Measurements from ENCODE around the gene NRN1L.
A peak's percentile ranks its signal among the peaks of the same experiment; 100 is the strongest.

Gene NRN1L

GRCh38 chr16:67871256-67871655, 13.4 kb upstream of the NRN1L start:
- H3K4me3 ChIP-seq, result no peak overlapping the region
- intact Hi-C loops (cut with DNase I; ENCODE audit: low total_unique reads), result no loop called here
- TF ChIP-seq, protein P1, sequence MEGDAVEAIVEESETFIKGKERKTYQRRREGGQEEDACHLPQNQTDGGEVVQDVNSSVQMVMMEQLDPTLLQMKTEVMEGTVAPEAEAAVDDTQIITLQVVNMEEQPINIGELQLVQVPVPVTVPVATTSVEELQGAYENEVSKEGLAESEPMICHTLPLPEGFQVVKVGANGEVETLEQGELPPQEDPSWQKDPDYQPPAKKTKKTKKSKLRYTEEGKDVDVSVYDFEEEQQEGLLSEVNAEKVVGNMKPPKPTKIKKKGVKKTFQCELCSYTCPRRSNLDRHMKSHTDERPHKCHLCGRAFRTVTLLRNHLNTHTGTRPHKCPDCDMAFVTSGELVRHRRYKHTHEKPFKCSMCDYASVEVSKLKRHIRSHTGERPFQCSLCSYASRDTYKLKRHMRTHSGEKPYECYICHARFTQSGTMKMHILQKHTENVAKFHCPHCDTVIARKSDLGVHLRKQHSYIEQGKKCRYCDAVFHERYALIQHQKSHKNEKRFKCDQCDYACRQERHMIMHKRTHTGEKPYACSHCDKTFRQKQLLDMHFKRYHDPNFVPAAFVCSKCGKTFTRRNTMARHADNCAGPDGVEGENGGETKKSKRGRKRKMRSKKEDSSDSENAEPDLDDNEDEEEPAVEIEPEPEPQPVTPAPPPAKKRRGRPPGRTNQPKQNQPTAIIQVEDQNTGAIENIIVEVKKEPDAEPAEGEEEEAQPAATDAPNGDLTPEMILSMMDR (IDR thresholded peaks at IDR 0.05), result no peak
- peaks cover 0 to 35% (median 28%) of the 10 kb centered on the region in 4 donors for H3K4me1 ChIP-seq
- peaks cover 29 to 58% (median 56%) of the 10 kb centered on the region in 3 donors for H3K36me3 ChIP-seq
- no peak for DNase-seq
- H3K9me3 ChIP-seq, result no peaks in the 10 kb centered on the region
- H3K27me3 ChIP-seq, result no peaks in the 10 kb centered on the region
- peak overlapping the region in 1 of 2 donors; percentile 90 for H3K27ac ChIP-seq

DNA sequence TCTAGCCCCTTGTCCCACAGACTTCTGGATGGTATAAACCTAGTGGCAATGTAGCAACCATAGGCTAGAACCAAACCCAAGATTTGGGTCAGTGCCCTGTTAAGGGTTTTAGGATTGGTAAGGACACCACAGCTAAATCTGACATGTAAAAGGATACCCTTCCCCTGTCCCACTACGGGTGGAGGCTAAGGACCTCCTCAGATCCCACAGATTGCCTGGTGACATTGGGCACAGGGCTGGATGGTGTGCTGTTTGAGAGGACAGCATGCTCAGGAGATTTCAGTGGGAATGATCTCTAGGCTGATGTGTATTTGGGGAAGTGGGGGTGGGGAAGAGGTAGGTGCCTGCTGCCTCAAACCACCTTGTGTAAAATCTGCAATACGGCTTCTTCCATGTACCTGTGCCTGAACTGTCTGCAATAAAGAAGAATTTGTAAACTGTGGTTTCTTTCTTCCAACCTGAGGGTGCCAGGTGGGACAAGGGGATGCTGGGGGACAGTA, 12.5 kb upstream of the NRN1L start:
- TF ChIP-seq, protein P1 (IDR thresholded peaks at IDR 0.05), result no peak
- Histone ChIP-seq H3K4me1 (peaks cover 0 to 39% (median 28%) of the 10 kb centered on the region in 4 donors), H3K36me3 (peaks cover 30 to 58% (median 56%) of the 10 kb centered on the region in 3 donors), H3K27me3 (no peaks in the 10 kb centered on the region), H3K27ac (peak overlapping the region; percentile 90 to 94), H3K9me3 (no peaks in the 10 kb centered on the region), H3K4me3 (peak overlapping the region; percentile 96 to 99)
- intact Hi-C loops (cut with DNase I; ENCODE audit: low total_unique reads), result no loop called here
- no peak for DNase-seq

DNA sequence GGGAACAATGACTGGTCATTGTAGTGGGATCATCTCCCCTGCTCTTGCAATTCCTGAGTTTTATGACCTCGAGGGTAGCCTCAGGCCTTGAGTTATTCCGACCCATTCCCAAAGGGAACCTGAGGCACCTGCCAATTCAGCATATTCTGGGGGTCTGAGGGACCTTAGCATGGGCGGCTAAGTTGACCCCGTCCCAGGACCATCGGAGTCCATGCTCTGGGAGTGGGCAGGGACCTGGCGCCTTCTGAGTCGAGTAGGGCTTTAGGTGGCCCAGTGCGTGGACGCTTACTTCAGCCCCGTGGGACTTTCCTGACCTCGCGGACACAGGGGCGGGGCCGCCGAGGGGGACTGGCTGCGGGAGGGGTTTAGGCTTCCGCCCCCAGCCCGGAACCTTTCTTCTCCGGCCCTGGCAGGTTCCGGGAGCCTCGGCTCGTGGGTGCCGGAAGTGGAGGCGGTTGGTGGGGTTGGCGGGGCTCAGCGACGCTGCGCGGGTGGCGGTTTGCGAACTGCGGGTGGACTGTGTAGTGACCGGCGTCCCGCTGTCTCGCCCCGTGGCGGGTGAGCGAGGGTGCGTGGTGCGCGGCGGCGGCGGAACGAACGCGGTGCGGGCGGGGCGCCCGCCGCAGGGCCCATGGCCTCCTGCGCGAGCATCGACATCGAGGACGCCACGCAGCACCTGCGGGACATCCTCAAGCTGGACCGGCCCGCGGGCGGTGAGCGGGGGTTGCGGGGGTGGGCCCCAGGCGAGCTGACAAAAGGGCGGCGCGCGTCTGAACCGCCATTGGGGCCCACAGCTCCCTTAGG, 11.9 kb upstream of the NRN1L start, which contains the start of gene EDC4:
Gene EDC4 (plus strand): TSS at position 422 of the 804 bp plus-strand sequence. CDS start 210 bp downstream, at position 632.
- peaks cover 32 to 60% (median 56%) of the 10 kb centered on the region in 3 donors for H3K36me3 ChIP-seq
- DNase-seq, result peak; percentile 82 to 93
- peaks cover 0 to 39% (median 28%) of the 10 kb centered on the region in 4 donors for H3K4me1 ChIP-seq
- intact Hi-C loops (cut with DNase I; ENCODE audit: low total_unique reads), result no loop called here
- TF ChIP-seq, protein P1 (IDR thresholded peaks at IDR 0.05), result no peak
- peak within 1 kb of the TSS; percentile 90 to 94 for H3K27ac ChIP-seq
- H3K9me3 ChIP-seq, result no peaks in the 10 kb centered on the region
- H3K4me3 ChIP-seq, result peak within 1 kb of the TSS; percentile 96 to 99
- no peaks in the 10 kb centered on the region for H3K27me3 ChIP-seq

DNA sequence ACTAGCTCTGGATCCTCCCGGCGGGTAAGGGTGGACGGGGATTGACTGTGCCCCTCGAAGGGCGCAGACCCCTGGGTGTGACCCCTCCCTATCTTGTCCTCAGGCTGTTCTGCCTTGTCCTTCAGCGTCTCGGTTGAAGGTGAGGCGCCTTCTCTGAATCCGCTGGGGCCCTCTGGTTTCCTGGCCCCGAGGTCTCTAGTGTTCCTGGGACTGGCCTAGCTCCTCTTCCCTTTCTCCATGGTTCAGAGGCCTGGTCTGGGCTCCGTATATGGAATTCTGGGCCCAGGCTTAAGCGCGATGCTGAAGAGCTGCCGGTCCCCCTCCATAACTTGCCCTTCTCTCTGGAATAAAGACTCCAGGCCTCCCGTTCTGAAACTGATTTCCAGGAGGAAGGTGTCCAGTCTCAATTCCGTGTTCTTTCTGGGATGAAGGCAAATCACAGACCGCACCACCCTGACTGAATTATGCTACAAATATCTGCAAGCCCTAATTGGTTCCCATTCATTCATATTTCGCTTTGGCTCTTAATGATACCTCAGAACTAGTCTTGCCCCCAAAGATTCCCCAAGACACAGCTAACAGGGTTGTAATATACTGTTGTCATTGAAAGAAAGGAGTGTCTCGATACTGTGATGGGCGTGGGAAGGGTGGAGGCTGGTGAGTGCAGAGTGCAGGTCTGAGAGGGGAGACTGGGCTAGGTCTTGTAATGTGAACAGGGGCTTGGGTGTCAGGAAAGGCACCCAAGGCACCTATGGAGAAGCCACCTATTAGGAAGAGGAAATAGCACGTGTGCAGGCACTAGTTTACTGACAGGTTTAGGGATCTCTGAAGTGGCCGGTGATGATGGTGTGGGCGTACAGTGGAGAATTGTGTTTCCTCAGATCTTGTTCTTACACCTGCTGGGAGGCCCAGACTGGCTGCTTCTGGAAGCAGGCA, 11.0 kb upstream of the NRN1L start:
- Histone ChIP-seq H3K4me1 (peaks cover 0 to 39% (median 28%) of the 10 kb centered on the region in 4 donors), H3K27me3 (no peaks in the 10 kb centered on the region), H3K27ac (peak overlapping the region; percentile 90 to 94), H3K36me3 (peaks cover 36 to 60% (median 56%) of the 10 kb centered on the region in 3 donors), H3K4me3 (peak overlapping the region; percentile 96 to 99), H3K9me3 (no peaks in the 10 kb centered on the region)
- TF ChIP-seq, protein P1 (IDR thresholded peaks at IDR 0.05), result no peak
- intact Hi-C loops (cut with DNase I; ENCODE audit: low total_unique reads), result no loop called here
- DNase-seq, result no peak

- Histone ChIP-seq H3K4me1 (peaks cover 0 to 39% (median 28%) of the 10 kb centered on the region in 4 donors), H3K4me3 (peak overlapping the region; percentile 96 to 99), H3K36me3 (peaks cover 40 to 61% (median 56%) of the 10 kb centered on the region in 3 donors), H3K9me3 (no peaks in the 10 kb centered on the region), H3K27me3 (no peaks in the 10 kb centered on the region), H3K27ac (peak overlapping the region in 1 of 2 donors; percentile 90)
- no peak for DNase-seq
- TF ChIP-seq, protein P1 (IDR thresholded peaks at IDR 0.05), result no peak
- intact Hi-C loops (cut with DNase I; ENCODE audit: low total_unique reads), result no loop called here
Measured at GRCh38 chr16:67874372-67874771, 10.3 kb upstream of the NRN1L start.

All from tibial artery (tissue), 4 donors.